GM13977 (cell line): Measurements from ENCODE around the gene TRIM64C.
"Not testable (repeated sequence)": the region's sequence is repeated elsewhere in the genome, so short reads cannot be mapped to it uniquely, and the experiment has no call there.

ENCODE experiments used
- DNase-seq: peaks from one replicate; pipeline ENCODE4 v3.0.0; 2012; ENCODE audit warnings: low spot score
- in situ Hi-C: fragments of 300-500 bp; cut with MboI; formaldehyde crosslinking; loops from one replicate; pipeline ENCODE4 v1.12.0; 2022; ENCODE audit warnings: low sequenced_read_pairs, low pct_unique_long_range_greater_than_20kb, mixed read lengths, inconsistent platforms; ENCODE audit not compliant: unreplicated experiment

The TRIM64C gene

GRCh38 chr11:49059012-49059411 lies at the start of gene TRIM64C:
Gene TRIM64C (minus strand): TSS chr11:49059112. CDS start chr11:49059112, 0 bp downstream.
- DNase-seq, in situ Hi-C loops: not testable (repeated sequence)

- DNase-seq, in situ Hi-C loops: not testable (repeated sequence)
Measured at GRCh38 chr11:49102356-49102755, 43.4 kb upstream of the TRIM64C start.

GRCh38 chr11:49069897-49070296 lies 11.0 kb upstream of the TRIM64C start:
- DNase-seq, in situ Hi-C loops: not testable (repeated sequence)

- in situ Hi-C loops, DNase-seq: not testable (repeated sequence)
Measured at GRCh38 chr11:49049821-49050220, 9.1 kb downstream of the TRIM64C start.

- DNase-seq, in situ Hi-C loops: not testable (repeated sequence)
Measured at GRCh38 chr11:49048229-49048628, 10.7 kb downstream of the TRIM64C start.

- DNase-seq, in situ Hi-C loops: not testable (repeated sequence)
Measured at GRCh38 chr11:49028523-49028922, 30.4 kb downstream of the TRIM64C start, which contains the start of gene TRIM49B. Gene TRIM49B (plus strand): TSS chr11:49028823. CDS start chr11:49031600, 2,777 bp downstream.
